Activated naive CD8-positive, alpha-beta T cell treated with anti-CD3 and anti-CD28 coated beads, Interleukin-2, amount 10 ng/mL, durations not matched to agents 7 days and 5 days (primary cell): ENCODE results near the gene SLC49A3. TPM values are rescaled to one million over a fixed set of nuclear protein-coding genes. Genes with fewer than 3 reads are reported as not detected.
"Not testable (repeated sequence)": the region's sequence is repeated elsewhere in the genome, so short reads cannot be mapped to it uniquely, and the experiment has no call there.

Experiments used
- ATAC-seq: fragments of 150-1000 bp; cut with Tn5 transposase; one replicate; pipeline ENCODE4 v1.10.0; 2021; ENCODE audit warnings: low read depth, moderate library complexity
- POLR2A ChIA-PET: fragments of 350-600 bp; sonication (Branson Sonifier 250); formaldehyde crosslinking; loops from one replicate; lab custom pipeline; 2021; ENCODE audit warnings: antibody characterized with exemption; lab: Charles Lee
- DNase-seq: peaks from one replicate; pipeline ENCODE4 v3.0.0; 2021
- H3K27ac Mint-ChIP-seq: one replicate; pipeline ENCODE4 v1.8.0; 2022; ENCODE audit warnings: mild to moderate bottlenecking, mixed read lengths
- H3K27me3 Mint-ChIP-seq: one replicate; pipeline ENCODE4 v1.8.0; 2022; ENCODE audit warnings: mild to moderate bottlenecking, moderate library complexity, mixed read lengths
- H3K36me3 Mint-ChIP-seq: one replicate; pipeline ENCODE4 v1.8.0; 2021; ENCODE audit warnings: mild to moderate bottlenecking, mixed read lengths
- H3K4me1 Mint-ChIP-seq: one replicate; pipeline ENCODE4 v1.8.0; 2021; ENCODE audit warnings: mixed read lengths
- H3K4me3 Mint-ChIP-seq: one replicate; pipeline ENCODE4 v1.8.0; 2022; ENCODE audit warnings: mild to moderate bottlenecking, moderate library complexity, mixed read lengths
- H3K9me3 Mint-ChIP-seq: one replicate; pipeline ENCODE4 v1.8.0; 2021; ENCODE audit warnings: mixed read lengths
- total RNA-seq, 2 experiments: library from RNA; stranded (reverse); gene quantifications; one replicate each; pipeline ENCODE4 v1.2.3, GENCODE V29; 2021

The SLC49A3 gene
- total RNA-seq, 2 experiments from 2014 or later, result 2.0 to 2.1 TPM

GRCh38 chr4:703336-704197 is 14.6 kb upstream of the SLC49A3 start:
- Mint-ChIP-seq H3K27me3 (no peaks in the 10 kb centered on the region), H3K27ac (no peak overlapping the region), H3K9me3 (no peaks in the 10 kb centered on the region), H3K4me1 (peaks cover 11% of the 10 kb centered on the region), H3K36me3 (peaks cover under 1% of the 10 kb centered on the region), H3K4me3 (no peak overlapping the region)
- DNase-seq (no peak), ATAC-seq (no peak)
- POLR2A ChIA-PET, result no interaction called here

DNA sequence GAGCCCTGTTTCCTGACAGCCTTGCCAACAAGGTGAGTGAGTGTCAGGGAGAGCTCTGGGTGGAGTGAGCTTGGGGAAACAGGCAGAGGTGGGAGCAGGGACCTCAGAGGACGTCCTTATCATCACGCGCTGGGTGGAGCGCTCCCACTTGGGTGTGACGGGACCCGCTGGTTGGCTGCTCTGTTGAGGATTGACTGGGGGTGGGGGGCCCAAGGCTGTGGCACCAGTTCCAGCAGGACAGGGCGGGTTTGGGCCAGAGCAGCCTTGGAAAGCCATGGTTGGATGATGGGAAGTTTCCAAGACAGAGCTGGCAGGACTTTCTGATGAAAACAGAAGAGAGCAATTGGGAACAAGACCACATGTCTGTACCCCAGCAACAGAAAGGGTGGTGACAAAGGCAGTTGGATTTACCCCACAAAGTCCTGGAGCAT is 13.7 kb upstream of the SLC49A3 start:
- no peaks in the 10 kb centered on the region for H3K36me3 Mint-ChIP-seq
- DNase-seq (no peak), ATAC-seq (no peak)
- H3K4me1 Mint-ChIP-seq, result peaks cover 10% of the 10 kb centered on the region
- H3K4me3 Mint-ChIP-seq, result no peak overlapping the region
- H3K27ac Mint-ChIP-seq, result no peak overlapping the region
- no peaks in the 10 kb centered on the region for H3K9me3 Mint-ChIP-seq
- H3K27me3 Mint-ChIP-seq, result no peaks in the 10 kb centered on the region
- POLR2A ChIA-PET, result no interaction called here

DNA sequence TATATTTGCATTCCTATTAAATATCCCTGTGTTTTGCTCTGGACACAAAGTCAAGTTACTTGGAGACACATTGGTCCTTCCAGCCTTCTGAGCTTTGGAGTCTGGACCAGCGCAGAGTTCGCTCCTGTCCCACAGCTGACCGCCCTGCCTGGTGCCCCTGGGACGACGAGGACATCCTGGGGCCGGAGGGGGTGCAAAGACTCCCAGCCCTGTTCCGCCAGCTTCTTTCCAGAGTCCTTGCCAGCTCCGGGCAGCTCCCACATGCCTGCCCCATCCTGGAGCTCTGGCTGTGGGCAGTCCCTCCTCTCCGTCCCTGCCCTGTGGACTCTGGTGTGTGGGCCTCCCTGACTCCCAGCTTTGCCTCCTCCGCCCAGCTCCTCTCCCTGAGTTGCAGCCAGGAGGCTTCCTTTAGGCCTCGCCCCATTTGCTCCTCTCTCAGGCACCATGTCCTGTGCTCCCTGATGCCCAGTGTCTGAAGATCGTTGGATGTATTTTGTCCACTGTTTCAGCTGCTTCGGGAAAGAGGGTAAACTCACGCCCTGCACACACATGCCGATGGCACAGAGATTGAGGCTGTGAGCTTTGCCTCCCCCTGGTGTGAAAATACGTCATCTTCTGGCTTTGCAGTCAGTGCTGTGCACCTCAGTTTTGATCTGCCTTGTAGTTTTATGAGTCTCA is 11.8 kb upstream of the SLC49A3 start:
- no peak overlapping the region for H3K4me3 Mint-ChIP-seq
- POLR2A ChIA-PET, result interaction anchor here (2.0 kb wide), 1 partner anchor 26 kb away, joined by 9 read pairs; the partner anchor contains the start of genes ATP5ME and MYL5
- peaks cover 10% of the 10 kb centered on the region for H3K4me1 Mint-ChIP-seq
- no peak for ATAC-seq
- H3K9me3 Mint-ChIP-seq, result no peaks in the 10 kb centered on the region
- peaks cover under 1% of the 10 kb centered on the region for H3K27me3 Mint-ChIP-seq
- no peaks in the 10 kb centered on the region for H3K36me3 Mint-ChIP-seq
- no peak for DNase-seq
- peak overlapping the region; percentile 97 for H3K27ac Mint-ChIP-seq

DNA sequence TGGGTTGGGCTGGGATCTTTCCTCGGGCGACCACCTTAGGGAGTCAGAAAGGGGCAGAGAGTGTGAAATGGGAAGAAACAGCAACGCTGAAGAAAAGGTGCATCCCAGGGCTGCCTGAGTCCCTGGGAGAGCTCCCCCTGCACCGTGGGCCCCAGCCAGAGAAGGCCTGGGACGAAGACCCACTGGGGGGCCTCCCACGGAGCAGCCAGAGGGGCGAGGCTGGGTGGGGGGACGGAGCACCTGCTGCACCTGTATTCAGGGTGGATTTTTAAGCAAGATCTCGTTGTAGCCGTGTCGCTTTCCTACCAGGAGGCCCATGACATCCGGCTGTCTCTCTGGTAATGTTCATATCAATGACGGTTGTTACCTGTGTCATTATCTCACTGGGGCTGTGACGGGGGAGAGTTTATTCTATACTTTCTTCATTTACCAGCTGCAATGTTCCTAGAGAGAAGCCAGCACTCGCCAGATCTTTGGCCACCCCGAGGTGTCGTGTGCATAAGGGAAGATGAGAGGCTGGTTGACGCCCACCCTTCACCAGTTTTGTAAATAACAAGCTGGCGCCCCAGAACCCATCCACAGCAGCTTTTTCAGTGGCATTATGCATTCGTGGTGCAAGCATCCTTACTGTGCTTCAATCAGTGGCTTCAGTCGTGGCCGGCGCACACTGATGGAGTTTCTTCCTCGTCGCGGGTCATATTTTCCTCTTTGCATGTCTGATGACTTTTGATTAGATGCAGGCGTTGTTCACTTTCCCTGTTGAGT is 11.0 kb upstream of the SLC49A3 start:
- no peak overlapping the region for H3K4me3 Mint-ChIP-seq
- H3K27me3 Mint-ChIP-seq, result peaks cover 4% of the 10 kb centered on the region
- H3K36me3 Mint-ChIP-seq, result no peaks in the 10 kb centered on the region
- H3K4me1 Mint-ChIP-seq, result peaks cover 7% of the 10 kb centered on the region
- H3K27ac Mint-ChIP-seq, result peak overlapping the region; percentile 97
- POLR2A ChIA-PET, result interaction anchor here (0.9 to 2.0 kb wide), 4 partner anchors 19 to 82 kb away, joined by 4 to 9 read pairs (median 6); partner anchors contain the start of genes ATP5ME and MYL5
- ATAC-seq (no peak), DNase-seq (no peak)
- H3K9me3 Mint-ChIP-seq, result no peaks in the 10 kb centered on the region

DNA sequence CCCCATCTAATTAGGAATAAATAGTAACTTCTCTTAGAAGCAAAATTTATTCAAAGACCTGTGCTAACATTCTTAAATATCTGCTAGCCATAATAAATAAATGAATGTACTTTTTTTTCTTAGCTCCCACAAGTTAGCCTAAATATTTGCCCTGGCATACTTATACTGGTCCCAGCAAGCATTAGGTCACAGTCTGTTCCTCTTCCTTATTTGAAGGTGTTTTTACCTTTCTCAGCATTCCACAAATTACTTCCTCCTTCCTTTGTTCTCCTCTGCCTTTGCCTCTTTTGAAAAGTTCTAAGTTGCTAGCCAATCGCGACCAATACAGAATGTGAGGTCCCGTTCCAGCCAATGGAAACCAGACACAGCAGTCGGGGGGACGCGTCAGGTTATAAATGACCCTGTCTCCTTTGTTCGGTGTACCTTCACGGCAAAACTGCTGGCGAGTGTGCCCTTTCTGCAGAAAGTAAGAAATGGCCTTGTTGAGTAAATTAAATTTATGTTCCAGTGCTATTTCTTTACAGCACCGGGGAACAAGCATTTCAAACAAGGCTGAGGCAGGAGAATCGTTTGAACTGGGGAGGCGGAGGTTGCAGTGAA is 5.5 kb upstream of the SLC49A3 start:
- POLR2A ChIA-PET, H3K4me3 Mint-ChIP-seq, ATAC-seq, H3K9me3 Mint-ChIP-seq, H3K36me3 Mint-ChIP-seq, H3K27ac Mint-ChIP-seq, H3K4me1 Mint-ChIP-seq, DNase-seq, H3K27me3 Mint-ChIP-seq: not testable (repeated sequence)

DNA sequence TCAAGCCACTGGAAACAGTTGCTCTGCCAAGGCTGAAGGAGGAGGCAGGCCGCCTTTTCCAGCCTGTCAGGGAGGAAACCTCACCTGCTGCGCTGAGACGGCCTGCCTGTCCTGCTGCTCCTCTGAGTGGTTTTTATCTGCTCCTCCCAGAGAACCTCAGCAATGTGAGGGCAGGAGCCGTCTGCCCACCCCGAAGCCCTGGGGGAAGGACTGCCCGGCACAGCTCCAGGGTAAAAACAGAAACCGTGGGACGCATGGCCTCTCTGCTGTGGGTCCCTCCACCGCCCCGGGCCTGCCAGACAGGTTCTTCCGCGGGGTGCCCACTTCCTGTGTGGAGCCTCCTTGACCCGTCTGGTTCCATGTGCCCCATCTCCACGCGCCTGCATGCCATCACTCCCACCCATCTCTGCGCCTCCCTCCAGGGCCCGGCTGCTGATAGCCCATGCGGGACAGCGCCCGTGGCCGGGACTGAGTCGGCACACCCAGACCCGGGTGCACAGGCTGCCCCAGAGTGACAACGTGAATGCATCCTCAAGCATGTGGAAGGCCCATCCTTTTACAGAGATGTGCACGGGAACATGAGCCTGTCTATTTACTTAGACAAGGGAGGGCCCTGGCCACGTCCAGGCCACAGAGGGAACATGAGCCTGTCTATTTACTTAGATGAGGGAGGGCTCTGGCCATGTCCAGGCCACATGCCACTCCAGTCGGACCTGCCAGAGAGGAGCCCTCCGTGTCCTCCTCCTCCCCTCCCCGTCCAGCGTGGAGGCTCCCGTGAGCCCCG is 4.0 kb upstream of the SLC49A3 start:
- no peak overlapping the region for H3K4me3 Mint-ChIP-seq
- no peaks in the 10 kb centered on the region for H3K36me3 Mint-ChIP-seq

GRCh38 chr4:689723-690122 is 772 bp upstream of the SLC49A3 start:
- POLR2A ChIA-PET, result interaction anchor here (1.3 kb wide), 1 partner anchor 9 kb away, joined by 3 read pairs; no protein-coding TSS in a partner anchor
- no peak overlapping the region for H3K4me3 Mint-ChIP-seq

More for the DNA sequence above, 4.0 kb upstream of the SLC49A3 start:
- Mint-ChIP-seq H3K9me3 (no peaks in the 10 kb centered on the region), H3K4me1 (no peaks in the 10 kb centered on the region), H3K27ac (no peak overlapping the region), H3K27me3 (peaks cover 6% of the 10 kb centered on the region)
- POLR2A ChIA-PET, result no interaction called here
- DNase-seq, result no peak
- no peak for ATAC-seq

GRCh38 chr4:687971-688853 is 739 bp downstream of the SLC49A3 start:
- Mint-ChIP-seq H3K27ac (no peak overlapping the region), H3K9me3 (no peaks in the 10 kb centered on the region), H3K4me1 (no peaks in the 10 kb centered on the region), H3K4me3 (peak overlapping the region; percentile 35), H3K27me3 (peaks cover 4% of the 10 kb centered on the region), H3K36me3 (no peaks in the 10 kb centered on the region)
- POLR2A ChIA-PET, result no interaction called here
- peak; percentile 3 for ATAC-seq
- DNase-seq, result peak; percentile 34

More at GRCh38 chr4:689723-690122, 772 bp upstream of the SLC49A3 start:
- no peaks in the 10 kb centered on the region for H3K36me3 Mint-ChIP-seq
- DNase-seq (no peak), ATAC-seq (no peak)
- H3K9me3 Mint-ChIP-seq, result no peaks in the 10 kb centered on the region
- H3K27ac Mint-ChIP-seq, result no peak overlapping the region
- H3K4me1 Mint-ChIP-seq, result no peaks in the 10 kb centered on the region
- peaks cover 4% of the 10 kb centered on the region for H3K27me3 Mint-ChIP-seq

DNA sequence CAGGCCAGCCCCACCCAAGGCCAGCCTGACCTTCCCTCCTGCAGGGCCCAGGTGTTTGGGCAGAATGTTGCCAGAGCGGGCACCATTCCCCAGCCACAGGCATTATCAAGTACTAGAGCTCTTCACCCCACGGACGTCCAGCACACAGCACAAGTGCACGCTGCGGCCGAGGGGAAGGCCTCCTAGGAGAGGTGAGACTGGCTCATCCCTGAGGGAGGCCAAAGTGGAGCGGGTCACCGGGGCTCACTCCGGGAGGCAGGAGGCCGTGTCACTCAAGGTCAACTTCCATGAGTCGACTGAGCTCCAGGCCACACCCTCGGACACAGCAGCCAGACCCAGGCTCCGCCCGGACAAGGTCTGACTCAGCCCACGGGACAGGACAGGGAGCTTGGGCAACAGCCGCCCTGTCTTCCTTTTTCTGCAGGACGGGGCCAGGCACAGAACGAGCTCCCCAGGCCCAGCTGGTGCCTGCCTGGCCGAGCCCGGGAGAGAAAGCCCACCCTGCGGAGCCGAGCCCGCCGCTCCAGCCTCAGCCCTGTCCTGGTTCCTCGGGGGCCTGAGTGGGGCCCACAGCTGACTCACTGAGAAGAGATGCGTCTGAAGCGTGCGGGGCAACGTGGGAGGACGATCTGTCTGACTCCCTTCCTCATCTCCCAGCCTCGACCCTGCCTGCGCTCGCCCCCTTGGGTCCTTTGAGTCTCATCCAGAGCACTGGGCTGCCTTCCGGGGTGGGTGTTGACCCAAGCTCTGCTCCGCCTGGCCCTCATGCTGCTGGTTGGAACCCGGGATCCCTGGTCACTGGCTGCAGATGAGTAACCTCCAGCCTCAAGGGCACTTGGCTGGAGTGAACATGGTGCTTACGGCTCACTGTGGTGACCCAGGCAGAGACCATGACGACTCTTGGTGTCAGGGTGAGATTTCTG is 1.6 kb downstream of the SLC49A3 start:
- H3K27me3 Mint-ChIP-seq, result peaks cover 4% of the 10 kb centered on the region
- POLR2A ChIA-PET, result interaction anchor here (1.8 kb wide), 1 partner anchor 13 kb away, joined by 5 read pairs; the partner anchor contains the start of genes ATP5ME and MYL5
- no peaks in the 10 kb centered on the region for H3K36me3 Mint-ChIP-seq
- no peak overlapping the region for H3K27ac Mint-ChIP-seq
- no peaks in the 10 kb centered on the region for H3K9me3 Mint-ChIP-seq
- H3K4me1 Mint-ChIP-seq, result no peaks in the 10 kb centered on the region
- ATAC-seq (no peak), DNase-seq (peak; percentile 28)
- H3K4me3 Mint-ChIP-seq, result no peak overlapping the region

DNA sequence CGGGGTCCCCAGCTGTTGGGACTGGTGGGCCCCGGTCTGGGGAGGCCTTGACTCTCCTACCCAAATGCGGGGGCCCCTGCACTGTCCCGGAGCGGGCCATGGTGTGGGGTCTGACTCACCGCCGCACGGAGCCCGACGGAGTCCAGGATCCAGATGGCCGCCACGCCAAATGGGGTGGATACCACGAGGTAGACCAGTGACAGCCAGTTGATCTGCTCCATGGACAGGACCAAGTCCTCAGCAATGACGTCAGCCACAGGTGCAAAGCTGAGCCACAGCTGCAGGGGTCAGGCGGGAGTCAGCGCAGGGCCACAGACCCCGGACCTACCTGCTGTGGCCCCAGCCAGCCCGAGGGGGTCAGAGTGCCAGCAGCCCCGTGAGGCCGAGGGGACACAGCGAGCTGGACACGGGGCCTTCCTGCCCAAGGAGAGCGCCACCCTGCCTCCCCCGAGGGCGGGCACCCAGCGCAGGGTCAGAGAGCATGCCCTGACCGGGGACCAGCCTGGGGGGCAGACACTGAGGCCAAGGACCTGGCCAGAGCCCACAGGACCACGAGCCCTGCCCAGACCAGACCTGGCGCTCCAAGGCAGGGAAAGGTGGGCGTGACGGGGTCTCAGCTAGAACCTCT is 2.4 kb downstream of the SLC49A3 start:
- POLR2A ChIA-PET, result interaction anchor here (1.8 kb wide), 1 partner anchor 12 kb away, joined by 5 read pairs; the partner anchor contains the start of genes ATP5ME and MYL5

More for the DNA sequence above, 2.4 kb downstream of the SLC49A3 start:
- H3K9me3 Mint-ChIP-seq, result no peaks in the 10 kb centered on the region
- no peaks in the 10 kb centered on the region for H3K4me1 Mint-ChIP-seq
- ATAC-seq (no peak), DNase-seq (peak; percentile 33)
- peaks cover 4% of the 10 kb centered on the region for H3K27me3 Mint-ChIP-seq
- no peak overlapping the region for H3K4me3 Mint-ChIP-seq
- no peaks in the 10 kb centered on the region for H3K36me3 Mint-ChIP-seq
- H3K27ac Mint-ChIP-seq, result no peak overlapping the region
